ENCODE results near the gene CELF6.

The CELF6 gene

GRCh38 chr15:72319985-72320671 lies at the start of gene CELF6:
CELF6 (minus strand) TSS chr15:72320157; CDS start chr15:72319874, 283 bp downstream.
- peak; percentile 72 for DNase-seq

- DNase-seq, result no peak
These were observed 48.9 kb upstream of the CELF6 start for GRCh38 chr15:72368899-72369298.

GRCh38 chr15:72368325-72368724 lies 48.4 kb upstream of the CELF6 start:
- DNase-seq, result no peak

- DNase-seq, result no peak
These were observed 45.9 kb upstream of the CELF6 start for GRCh38 chr15:72365844-72366243.

GRCh38 chr15:72361176-72361575 lies 41.2 kb upstream of the CELF6 start:
- DNase-seq, result no peak

GRCh38 chr15:72358650-72359171 lies 38.8 kb upstream of the CELF6 start:
- no peak for DNase-seq

GRCh38 chr15:72358121-72358520 lies 38.2 kb upstream of the CELF6 start:
- no peak for DNase-seq

GRCh38 chr15:72354496-72354895 lies 34.5 kb upstream of the CELF6 start:
- no peak for DNase-seq

GRCh38 chr15:72353266-72353665 lies 33.3 kb upstream of the CELF6 start:
- no peak for DNase-seq

- no peak for DNase-seq
These were observed 25.8 kb upstream of the CELF6 start for GRCh38 chr15:72345806-72346205.

- DNase-seq, result no peak
These were observed 25.3 kb upstream of the CELF6 start for GRCh38 chr15:72345280-72345679.

GRCh38 chr15:72344602-72345001 lies 24.6 kb upstream of the CELF6 start:
- no peak for DNase-seq

GRCh38 chr15:72342385-72342784 lies 22.4 kb upstream of the CELF6 start:
- DNase-seq, result peak; percentile 32

- no peak for DNase-seq
These were observed 21.4 kb upstream of the CELF6 start for GRCh38 chr15:72341361-72341760.

GRCh38 chr15:72340366-72340765 lies 20.4 kb upstream of the CELF6 start:
- no peak for DNase-seq

- no peak for DNase-seq
These were observed 19.8 kb upstream of the CELF6 start for GRCh38 chr15:72339777-72340177.

GRCh38 chr15:72338617-72339321 lies 18.8 kb upstream of the CELF6 start:
- DNase-seq, result no peak

GRCh38 chr15:72338148-72338547 lies 18.2 kb upstream of the CELF6 start:
- DNase-seq, result no peak

GRCh38 chr15:72334842-72335241 lies 14.9 kb upstream of the CELF6 start:
- no peak for DNase-seq

- no peak for DNase-seq
These were observed 11.1 kb upstream of the CELF6 start for GRCh38 chr15:72331021-72331420.

- DNase-seq, result no peak
These were observed 3.8 kb upstream of the CELF6 start for GRCh38 chr15:72323752-72324151.

GRCh38 chr15:72319360-72319984 lies 485 bp downstream of the CELF6 start:
- peak; percentile 44 for DNase-seq

GRCh38 chr15:72318408-72318942 lies 1.5 kb downstream of the CELF6 start:
- DNase-seq, result no peak

Data from stimulated activated CD4-positive, alpha-beta T cell treated with anti-CD3 and anti-CD28 coated beads, Interleukin-4, amount 100 ng/mL, for 1 hour (primary cell).